GM12878 (cell line): ENCODE data around the gene SH3BP5. TPM values are rescaled to one million over a fixed set of nuclear protein-coding genes. Genes with fewer than 3 reads are reported as not detected.

Experiments used
- ATAC-seq: fragments of 200-7000 bp; cut with Tn5 transposase; 3 replicates; pipeline ENCODE4 v1.9.1; 2020; ENCODE audit warnings: mild to moderate bottlenecking, moderate library complexity
- BruUV-seq: library from RNA; stranded (reverse); fragments of 400-500 nt; replicated peaks from 2 replicates; lab custom pipeline; 2021; lab: Mats Ljungman, UMichigan
- CTCF ChIA-PET: fragments of 300-600 bp; sonication (Branson Sonifier 250); formaldehyde crosslinking; extraction: SDS; loops from one replicate; lab custom pipeline; 2021; ENCODE audit warnings: inconsistent platforms; lab: Yijun Ruan, JAX
- POLR2A ChIA-PET: fragments of 350-600 bp; formaldehyde crosslinking; extraction: SDS; loops from one replicate; lab custom pipeline; 2021; ENCODE audit warnings: inconsistent platforms; lab: Charles Lee
- RAD21 ChIA-PET: fragments of 300-600 bp; sonication (Branson Sonifier 250); formaldehyde crosslinking; loops from one replicate; lab custom pipeline; 2023; ENCODE audit warnings: antibody characterized with exemption; ENCODE audit not compliant: unreplicated experiment; lab: Charles Lee
- SMC1A ChIA-PET: fragments of 300-600 bp; sonication (Branson Sonifier 250); formaldehyde crosslinking; loops from one replicate; lab custom pipeline; 2023; ENCODE audit not compliant: unreplicated experiment, uncharacterized antibody; lab: Charles Lee
- DNase-seq: peaks from one replicate; pipeline ENCODE4 v3.0.0-alpha.2; 2011; ENCODE audit warnings: low read depth, low spot score
- FAIRE-seq: peaks from 3 replicates; lab custom pipeline; 2011; peaks lifted over from hg19 to GRCh38; lab: Jason Lieb, UNC
- H2AFZ ChIP-seq: 2 replicates; pipeline ENCODE4 v1.6.0; 2011; ENCODE audit warnings: low read depth, low read length, control low read depth; ENCODE audit not compliant: control insufficient read depth
- H3K27ac ChIP-seq: 2 replicates; pipeline ENCODE4 v1.5.1; 2011; ENCODE audit warnings: control low read depth; ENCODE audit not compliant: control insufficient read depth, insufficient read depth
- H3K27me3 ChIP-seq, 2 experiments: replicated peaks in 1 of 2; 2 replicates each; pipeline versions ENCODE4 v1.6.0 to v1.6.1; 2011; ENCODE audit warnings: low read length in 1 of 2; ENCODE audit not compliant: control insufficient read depth in 2 of 2, insufficient read depth in 2 of 2
- H3K36me3 ChIP-seq, 2 experiments: 2 replicates each; pipeline ENCODE4 v1.5.1; 2011; ENCODE audit warnings: low read length in 1 of 2; ENCODE audit not compliant: control insufficient read depth in 2 of 2, insufficient read depth in 2 of 2
- H3K4me1 ChIP-seq: 2 replicates; pipeline ENCODE4 v1.6.1; 2011; ENCODE audit warnings: mild to moderate bottlenecking, low read length, moderate library complexity, mixed read lengths; ENCODE audit not compliant: control insufficient read depth, insufficient read depth
- H3K4me2 ChIP-seq: 2 replicates; pipeline ENCODE4 v1.6.0; 2011; ENCODE audit warnings: control low read depth; ENCODE audit not compliant: control insufficient read depth, insufficient read depth
- H3K4me3 ChIP-seq: fragments of 200-600 bp; sonication (generic); 2 replicates; pipeline ENCODE4 v1.5.1; 2016
- H3K79me2 ChIP-seq: 2 replicates; pipeline ENCODE4 v1.6.0; 2011; ENCODE audit warnings: low read length; ENCODE audit not compliant: control insufficient read depth, insufficient read depth
- H3K9ac ChIP-seq: 2 replicates; pipeline ENCODE4 v1.8.0; 2011; ENCODE audit warnings: low read length, control low read depth, mixed read lengths; ENCODE audit not compliant: control insufficient read depth, insufficient read depth
- H3K9me3 ChIP-seq: replicated peaks from 3 replicates; pipeline ENCODE4 v1.5.1; 2011; ENCODE audit warnings: mild to moderate bottlenecking, low read length; ENCODE audit not compliant: control insufficient read depth, insufficient read depth
- H4K20me1 ChIP-seq: 2 replicates; pipeline ENCODE4 v1.6.0; 2011; ENCODE audit not compliant: control insufficient read depth, insufficient read depth
- ATF7 ChIP-seq: fragments of 450-650 bp; IDR thresholded peaks from 2 replicates; pipeline ENCODE4 v1.6.1; 2016; ENCODE audit warnings: low read depth, mild to moderate bottlenecking
- BACH1 ChIP-seq: fragments of 450-650 bp; IDR thresholded peaks from 2 replicates; pipeline ENCODE4 v1.6.1; 2017; ENCODE audit warnings: mild to moderate bottlenecking, borderline replicate concordance
- CBX3 ChIP-seq: fragments of 200-600 bp; sonication (generic); IDR thresholded peaks from 2 replicates; pipeline ENCODE4 v1.6.1; 2016; ENCODE audit warnings: low read depth, borderline replicate concordance
- CBX5 ChIP-seq: sonication (generic); IDR thresholded peaks from 2 replicates; pipeline ENCODE4 v1.6.1; 2016; ENCODE audit warnings: low read depth, moderate library complexity, mild to moderate bottlenecking, inconsistent platforms
- EZH2 ChIP-seq: IDR thresholded peaks from 2 replicates; pipeline ENCODE4 v1.6.1; 2012; ENCODE audit warnings: low read depth, mild to moderate bottlenecking, control low read depth, inconsistent platforms, low read length, borderline replicate concordance; ENCODE audit not compliant: control insufficient read depth
- IKZF1 ChIP-seq: fragments of 450-650 bp; conservative IDR thresholded peaks from 2 replicates; pipeline ENCODE4 v1.6.1; 2017; ENCODE audit warnings: antibody characterized with exemption, mild to moderate bottlenecking
- MEF2A ChIP-seq: IDR thresholded peaks from 2 replicates; pipeline ENCODE4 v1.6.1; 2011; ENCODE audit warnings: low read depth, mild to moderate bottlenecking, low read length, moderate library complexity; ENCODE audit not compliant: insufficient read depth
- MTA2 ChIP-seq: fragments of 450-650 bp; IDR thresholded peaks from 2 replicates; pipeline ENCODE4 v1.6.1; 2016; ENCODE audit warnings: low read depth, mild to moderate bottlenecking, moderate library complexity
- RFX5 ChIP-seq: IDR thresholded peaks from 2 replicates; pipeline ENCODE4 v1.6.1; 2011; ENCODE audit warnings: low read depth, low read length, improper control_type of control experiment
- SPI1 ChIP-seq: IDR thresholded peaks from 2 replicates; pipeline ENCODE4 v1.6.1; 2011; ENCODE audit warnings: low read depth, mild to moderate bottlenecking, low read length, moderate library complexity, borderline replicate concordance; ENCODE audit not compliant: insufficient read depth
- TCF7 ChIP-seq: IDR thresholded peaks from 2 replicates; pipeline ENCODE4 v1.6.1; 2014; ENCODE audit warnings: antibody characterized with exemption, borderline replicate concordance
- ZBED1 ChIP-seq: IDR thresholded peaks from 2 replicates; pipeline ENCODE4 v1.6.1; 2016; ENCODE audit warnings: borderline replicate concordance
- WGBS: methylation state at CpG from one replicate; pipeline ENCODE4 v1.1.6; 2016; ENCODE audit warnings: low lambda C conversion rate; ENCODE audit not compliant: insufficient replicate concordance, insufficient coverage; ENCODE audit errors: missing lambda C conversion rate; 5-methylcytosine and 5-hydroxymethylcytosine counted together
- in situ Hi-C: fragments of 300-500 bp; cut with MboI; formaldehyde crosslinking; loops from 9 replicates; pipeline ENCODE4 v1.14.3; 2018; ENCODE audit warnings: mixed read lengths
- intact Hi-C: fragments of 100-400 bp; cut with micrococcal nuclease; formaldehyde crosslinking; loops from one replicate; pipeline ENCODE4 v1.14.2; 2022; ENCODE audit not compliant: unreplicated experiment
- polyA plus RNA-seq, 11 experiments: library from polyadenylated mRNA; depleted of rRNA in 4 of 11; unstranded in 6 of 11; stranded (reverse) in 5 of 11; fragments of >200 nt; fragmentation: Nextera tagmentation in 4 of 11; fragmentation: Illumina TruSeq in 1 of 11; extraction: Ambion mirVana in 4 of 11; extraction: Trizol in 1 of 11; gene quantifications; 1 replicate in 1 of 11; 2 replicates in 10 of 11; pipeline versions ENCODE4 v1.2.1 to v1.2.3, GENCODE V29; 2011 to 2016; ENCODE audit warnings: inconsistent platforms in 2 of 11, missing spikeins in 2 of 11, low read depth in 1 of 11
- total RNA-seq, 4 experiments: library from RNA; depleted of rRNA in 3 of 4; stranded (reverse); fragments of >200 nt in 3 of 4; fragmentation: Illumina TruSeq in 1 of 4; extraction: Trizol in 1 of 4; gene quantifications; 2 replicates each; pipeline versions ENCODE4 v1.2.1 to v1.2.3, GENCODE V29; 2013 to 2021
- TF ChIP-seq, protein P1 (sequence below): fragments of 450-650 bp; IDR thresholded peaks from 2 replicates; pipeline ENCODE4 v1.6.1; 2016; ENCODE audit warnings: mild to moderate bottlenecking
- TF ChIP-seq, protein P2 (sequence below): fragments of 450-650 bp; IDR thresholded peaks from 2 replicates; pipeline ENCODE4 v1.6.1; 2017; ENCODE audit warnings: low read depth, mild to moderate bottlenecking, moderate library complexity
- TF ChIP-seq, protein P3 (sequence below): fragments of 450-650 bp; IDR thresholded peaks from 2 replicates; pipeline ENCODE4 v1.6.1; 2017; ENCODE audit warnings: antibody characterized with exemption, mild to moderate bottlenecking, moderate library complexity

Gene SH3BP5
- total and polyA plus RNA-seq, 10 of the 15 experiments (the other 5 are each of a cell fraction or from before 2014, with no cell fraction given), result 14.9 to 87.5 (median 43.7) TPM

DNA sequence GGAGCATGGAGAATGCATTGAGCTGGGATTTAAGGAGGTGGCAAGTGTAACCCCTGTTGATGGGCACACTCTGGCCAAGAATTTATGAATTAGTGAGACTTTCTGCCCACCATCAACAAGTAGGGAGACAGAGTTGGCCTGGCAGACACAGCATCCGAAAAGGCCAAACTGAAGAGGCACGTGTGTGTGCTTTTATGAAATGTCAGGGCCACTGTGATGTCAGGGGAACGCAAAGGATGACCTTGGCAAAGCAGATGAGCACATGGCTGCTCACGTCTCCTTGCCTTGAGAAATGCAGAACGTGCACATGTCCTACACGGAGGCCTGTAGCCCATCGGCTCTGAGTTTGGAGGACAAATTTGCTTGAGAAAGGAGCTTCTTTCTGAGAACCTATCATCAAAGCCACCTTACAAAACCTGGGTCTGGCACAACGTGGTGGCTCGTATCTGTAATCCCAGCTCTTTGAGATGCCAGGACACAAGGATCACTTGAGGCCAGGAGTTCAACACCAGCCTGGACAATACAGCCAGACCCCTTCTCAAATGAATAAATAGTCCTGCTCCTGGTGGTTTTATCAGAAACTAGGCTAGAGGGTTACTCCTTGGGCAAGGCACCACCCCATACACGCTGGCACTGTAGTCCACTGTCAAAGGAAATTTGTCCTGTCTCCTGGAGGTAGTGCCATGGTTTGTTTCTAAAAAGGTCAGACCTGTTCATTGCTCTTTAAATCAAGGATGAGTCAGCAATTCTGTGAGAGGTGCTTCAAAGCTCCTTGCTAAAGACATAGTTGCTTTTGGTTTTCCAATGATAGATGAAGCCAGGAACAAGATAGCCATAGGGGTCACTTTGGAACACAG is 941 bp upstream of the SH3BP5 start:
- Histone ChIP-seq H2AFZ (peak overlapping the region; percentile 99), H3K36me3 (peaks cover 2 to 12% of the 10 kb centered on the region in 2 experiments; a peak in 3 of 4 replicates), H3K9me3 (no peaks in the 10 kb centered on the region), H3K27ac (peak overlapping the region; percentile 41; the same call in 1 of the 2 replicates), H3K9ac (no peak overlapping the region), H3K4me3 (peak overlapping the region; percentile 86; the same call in 1 of the 2 replicates), H4K20me1 (no peaks in the 10 kb centered on the region), H3K79me2 (peaks cover 32% of the 10 kb centered on the region), H3K27me3 (no peaks in the 10 kb centered on the region), H3K4me1 (peaks cover 29% of the 10 kb centered on the region), H3K4me2 (peak overlapping the region; percentile 93)
- CTCF ChIA-PET, result interaction anchor here (0.6 to 9.6 kb wide), 25 partner anchors 9 to 119 kb away, joined by 3 to 125 read pairs (median 6); no protein-coding TSS in a partner anchor
- ATAC-seq (no peak), DNase-seq (no peak), FAIRE-seq (no peak)
- no peak for TF ChIP-seq RFX5
- TF ChIP-seq, protein P1, sequence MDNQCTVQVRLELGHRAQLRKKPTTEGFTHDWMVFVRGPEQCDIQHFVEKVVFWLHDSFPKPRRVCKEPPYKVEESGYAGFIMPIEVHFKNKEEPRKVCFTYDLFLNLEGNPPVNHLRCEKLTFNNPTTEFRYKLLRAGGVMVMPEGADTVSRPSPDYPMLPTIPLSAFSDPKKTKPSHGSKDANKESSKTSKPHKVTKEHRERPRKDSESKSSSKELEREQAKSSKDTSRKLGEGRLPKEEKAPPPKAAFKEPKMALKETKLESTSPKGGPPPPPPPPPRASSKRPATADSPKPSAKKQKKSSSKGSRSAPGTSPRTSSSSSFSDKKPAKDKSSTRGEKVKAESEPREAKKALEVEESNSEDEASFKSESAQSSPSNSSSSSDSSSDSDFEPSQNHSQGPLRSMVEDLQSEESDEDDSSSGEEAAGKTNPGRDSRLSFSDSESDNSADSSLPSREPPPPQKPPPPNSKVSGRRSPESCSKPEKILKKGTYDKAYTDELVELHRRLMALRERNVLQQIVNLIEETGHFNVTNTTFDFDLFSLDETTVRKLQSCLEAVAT, result 0 out of 2 replicates have a peak, but pooled peaks have one; percentile 11
- TF ChIP-seq SPI1, result no peak
- no peak for TF ChIP-seq EZH2
- TF ChIP-seq BACH1, result 0 out of 2 replicates have a peak, but pooled peaks have one; percentile 24
- TF ChIP-seq IKZF1, result no peak
- TF ChIP-seq MTA2, result no peak
- TF ChIP-seq TCF7, result no peak
- no peak for TF ChIP-seq ATF7
- TF ChIP-seq, protein P2, sequence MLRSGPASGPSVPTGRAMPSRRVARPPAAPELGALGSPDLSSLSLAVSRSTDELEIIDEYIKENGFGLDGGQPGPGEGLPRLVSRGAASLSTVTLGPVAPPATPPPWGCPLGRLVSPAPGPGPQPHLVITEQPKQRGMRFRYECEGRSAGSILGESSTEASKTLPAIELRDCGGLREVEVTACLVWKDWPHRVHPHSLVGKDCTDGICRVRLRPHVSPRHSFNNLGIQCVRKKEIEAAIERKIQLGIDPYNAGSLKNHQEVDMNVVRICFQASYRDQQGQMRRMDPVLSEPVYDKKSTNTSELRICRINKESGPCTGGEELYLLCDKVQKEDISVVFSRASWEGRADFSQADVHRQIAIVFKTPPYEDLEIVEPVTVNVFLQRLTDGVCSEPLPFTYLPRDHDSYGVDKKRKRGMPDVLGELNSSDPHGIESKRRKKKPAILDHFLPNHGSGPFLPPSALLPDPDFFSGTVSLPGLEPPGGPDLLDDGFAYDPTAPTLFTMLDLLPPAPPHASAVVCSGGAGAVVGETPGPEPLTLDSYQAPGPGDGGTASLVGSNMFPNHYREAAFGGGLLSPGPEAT, result no peak
- no peak for TF ChIP-seq CBX5
- TF ChIP-seq, protein P3, sequence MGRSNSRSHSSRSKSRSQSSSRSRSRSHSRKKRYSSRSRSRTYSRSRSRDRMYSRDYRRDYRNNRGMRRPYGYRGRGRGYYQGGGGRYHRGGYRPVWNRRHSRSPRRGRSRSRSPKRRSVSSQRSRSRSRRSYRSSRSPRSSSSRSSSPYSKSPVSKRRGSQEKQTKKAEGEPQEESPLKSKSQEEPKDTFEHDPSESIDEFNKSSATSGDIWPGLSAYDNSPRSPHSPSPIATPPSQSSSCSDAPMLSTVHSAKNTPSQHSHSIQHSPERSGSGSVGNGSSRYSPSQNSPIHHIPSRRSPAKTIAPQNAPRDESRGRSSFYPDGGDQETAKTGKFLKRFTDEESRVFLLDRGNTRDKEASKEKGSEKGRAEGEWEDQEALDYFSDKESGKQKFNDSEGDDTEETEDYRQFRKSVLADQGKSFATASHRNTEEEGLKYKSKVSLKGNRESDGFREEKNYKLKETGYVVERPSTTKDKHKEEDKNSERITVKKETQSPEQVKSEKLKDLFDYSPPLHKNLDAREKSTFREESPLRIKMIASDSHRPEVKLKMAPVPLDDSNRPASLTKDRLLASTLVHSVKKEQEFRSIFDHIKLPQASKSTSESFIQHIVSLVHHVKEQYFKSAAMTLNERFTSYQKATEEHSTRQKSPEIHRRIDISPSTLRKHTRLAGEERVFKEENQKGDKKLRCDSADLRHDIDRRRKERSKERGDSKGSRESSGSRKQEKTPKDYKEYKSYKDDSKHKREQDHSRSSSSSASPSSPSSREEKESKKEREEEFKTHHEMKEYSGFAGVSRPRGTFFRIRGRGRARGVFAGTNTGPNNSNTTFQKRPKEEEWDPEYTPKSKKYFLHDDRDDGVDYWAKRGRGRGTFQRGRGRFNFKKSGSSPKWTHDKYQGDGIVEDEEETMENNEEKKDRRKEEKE, result no peak
- TF ChIP-seq CBX3, result no peak
- TF ChIP-seq ZBED1, result no peak
- no peak for TF ChIP-seq MEF2A
- POLR2A ChIA-PET, result interaction anchor here (0.6 to 1.9 kb wide), 14 partner anchors 9 to 237 kb away, joined by 3 to 6 read pairs (median 3); no protein-coding TSS in a partner anchor
- intact Hi-C loops (no loop called here), in situ Hi-C loops (no loop called here)
- WGBS, result 80% methylated on average over 10 of the region's 10 CpGs
- RAD21 ChIA-PET, result interaction anchor here (1.0 to 6.2 kb wide), 19 partner anchors 9 to 72 kb away, joined by 3 to 53 read pairs (median 5); no protein-coding TSS in a partner anchor
- SMC1A ChIA-PET, result interaction anchor here (0.6 to 3.8 kb wide), 21 partner anchors 10 to 476 kb away, joined by 3 to 38 read pairs (median 4); no protein-coding TSS in a partner anchor
- no TSS peak for BruUV-seq
